GM12801 (cell line): ENCODE results near the gene WDR27.

ENCODE experiments used
- CTCF ChIP-seq: IDR thresholded peaks from one replicate; pipeline ENCODE4 v1.5.1; 2011; ENCODE audit warnings: control low read depth; ENCODE audit not compliant: insufficient read length; ENCODE audit errors: extremely low read depth

Gene WDR27

GRCh38 chr6:169625376-169625775 lies 76.5 kb downstream of the WDR27 start:
- no peak for TF ChIP-seq CTCF

GRCh38 chr6:169624785-169625184 lies 77.0 kb downstream of the WDR27 start:
- no peak for TF ChIP-seq CTCF

- TF ChIP-seq CTCF = no peak
Observed at GRCh38 chr6:169623975-169624374, 77.9 kb downstream of the WDR27 start.

- no peak for TF ChIP-seq CTCF
Observed at GRCh38 chr6:169623343-169623742, 78.5 kb downstream of the WDR27 start.

- no peak for TF ChIP-seq CTCF
Observed at GRCh38 chr6:169622618-169623017, 79.2 kb downstream of the WDR27 start.

- no peak for TF ChIP-seq CTCF
Observed at GRCh38 chr6:169621311-169621710, 80.5 kb downstream of the WDR27 start.

GRCh38 chr6:169620171-169621130 lies 81.4 kb downstream of the WDR27 start:
- TF ChIP-seq CTCF = no peak
